Measurements from ENCODE around the gene SLC16A14.

DNA sequence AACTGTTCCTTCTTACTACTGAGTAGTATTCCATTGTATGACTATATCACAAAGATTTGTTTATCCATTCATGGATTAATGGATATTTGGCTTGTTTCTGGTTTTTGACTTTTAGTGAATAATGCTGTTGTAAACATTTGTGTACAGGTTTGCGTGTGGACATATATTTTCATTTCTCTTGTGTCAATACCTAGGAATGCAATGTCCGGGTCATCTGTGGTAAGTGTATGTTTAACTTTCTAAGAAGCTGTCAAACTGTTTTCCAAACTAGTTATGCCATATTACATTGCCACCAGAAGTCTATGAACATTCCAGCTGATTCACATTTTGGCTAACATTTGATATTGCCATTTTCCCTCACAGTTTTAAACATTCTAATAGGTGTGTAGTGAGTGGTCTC is 29.1 kb upstream of the SLC16A14 start:
- TF ChIP-seq, protein P1, sequence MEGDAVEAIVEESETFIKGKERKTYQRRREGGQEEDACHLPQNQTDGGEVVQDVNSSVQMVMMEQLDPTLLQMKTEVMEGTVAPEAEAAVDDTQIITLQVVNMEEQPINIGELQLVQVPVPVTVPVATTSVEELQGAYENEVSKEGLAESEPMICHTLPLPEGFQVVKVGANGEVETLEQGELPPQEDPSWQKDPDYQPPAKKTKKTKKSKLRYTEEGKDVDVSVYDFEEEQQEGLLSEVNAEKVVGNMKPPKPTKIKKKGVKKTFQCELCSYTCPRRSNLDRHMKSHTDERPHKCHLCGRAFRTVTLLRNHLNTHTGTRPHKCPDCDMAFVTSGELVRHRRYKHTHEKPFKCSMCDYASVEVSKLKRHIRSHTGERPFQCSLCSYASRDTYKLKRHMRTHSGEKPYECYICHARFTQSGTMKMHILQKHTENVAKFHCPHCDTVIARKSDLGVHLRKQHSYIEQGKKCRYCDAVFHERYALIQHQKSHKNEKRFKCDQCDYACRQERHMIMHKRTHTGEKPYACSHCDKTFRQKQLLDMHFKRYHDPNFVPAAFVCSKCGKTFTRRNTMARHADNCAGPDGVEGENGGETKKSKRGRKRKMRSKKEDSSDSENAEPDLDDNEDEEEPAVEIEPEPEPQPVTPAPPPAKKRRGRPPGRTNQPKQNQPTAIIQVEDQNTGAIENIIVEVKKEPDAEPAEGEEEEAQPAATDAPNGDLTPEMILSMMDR (conservative IDR thresholded peaks at IDR 0.05; ENCODE audit: low read depth, low read length): no peak
- no peak for TF ChIP-seq EZH2 (IDR thresholded peaks at IDR 0.05; ENCODE audit: borderline replicate concordance, low read depth, low read length, poor library complexity, severe bottlenecking)

Data from A673 (cell line).